ENCODE measurements around the gene ATP5PB.

ATP5PB gene, protein sequence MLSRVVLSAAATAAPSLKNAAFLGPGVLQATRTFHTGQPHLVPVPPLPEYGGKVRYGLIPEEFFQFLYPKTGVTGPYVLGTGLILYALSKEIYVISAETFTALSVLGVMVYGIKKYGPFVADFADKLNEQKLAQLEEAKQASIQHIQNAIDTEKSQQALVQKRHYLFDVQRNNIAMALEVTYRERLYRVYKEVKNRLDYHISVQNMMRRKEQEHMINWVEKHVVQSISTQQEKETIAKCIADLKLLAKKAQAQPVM

DNA sequence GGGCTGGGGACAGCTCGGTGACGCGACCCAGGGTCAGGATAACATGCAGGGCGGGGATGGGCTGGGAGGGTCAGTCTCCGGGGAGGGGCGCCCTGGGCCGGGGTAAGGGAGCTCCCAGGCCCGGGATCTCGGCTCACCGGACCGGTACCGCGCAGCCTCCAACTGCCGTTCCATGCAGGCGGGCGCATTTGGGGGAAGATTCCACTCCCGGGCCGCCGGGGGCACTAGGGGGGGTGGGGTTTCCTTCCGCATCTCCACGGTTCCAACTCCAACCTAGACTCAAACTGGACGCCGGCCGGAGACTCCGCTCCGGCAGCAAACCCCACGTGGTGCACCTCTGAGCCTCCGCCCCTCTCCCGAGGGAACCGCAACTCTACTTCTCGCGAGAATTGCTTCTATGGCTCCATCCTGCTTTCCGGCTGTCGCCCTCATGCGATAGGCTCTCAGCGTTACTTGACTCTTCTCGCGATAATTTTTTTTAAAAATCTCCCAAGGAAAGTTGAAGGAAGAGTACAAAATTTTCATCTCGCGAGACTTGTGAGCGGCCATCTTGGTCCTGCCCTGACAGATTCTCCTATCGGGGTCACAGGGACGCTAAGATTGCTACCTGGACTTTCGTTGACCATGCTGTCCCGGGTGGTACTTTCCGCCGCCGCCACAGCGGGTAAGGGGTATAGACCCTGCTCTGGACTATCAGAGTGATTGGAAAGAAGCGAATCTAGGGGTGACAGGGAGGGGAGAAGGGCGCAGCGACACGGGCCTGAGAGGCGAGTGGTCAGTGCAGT lies at the start of gene ATP5PB, which contains the start of gene WDR77:
Gene ATP5PB (plus strand): TSS at position 547 of the 785 bp plus-strand sequence. CDS start 78 bp downstream, at position 625.
Gene WDR77 (minus strand): TSS at position 339 of the 785 bp plus-strand sequence. CDS start 87 bp downstream, at position 252.
- DNase-seq, result peak; percentile 99

DNA sequence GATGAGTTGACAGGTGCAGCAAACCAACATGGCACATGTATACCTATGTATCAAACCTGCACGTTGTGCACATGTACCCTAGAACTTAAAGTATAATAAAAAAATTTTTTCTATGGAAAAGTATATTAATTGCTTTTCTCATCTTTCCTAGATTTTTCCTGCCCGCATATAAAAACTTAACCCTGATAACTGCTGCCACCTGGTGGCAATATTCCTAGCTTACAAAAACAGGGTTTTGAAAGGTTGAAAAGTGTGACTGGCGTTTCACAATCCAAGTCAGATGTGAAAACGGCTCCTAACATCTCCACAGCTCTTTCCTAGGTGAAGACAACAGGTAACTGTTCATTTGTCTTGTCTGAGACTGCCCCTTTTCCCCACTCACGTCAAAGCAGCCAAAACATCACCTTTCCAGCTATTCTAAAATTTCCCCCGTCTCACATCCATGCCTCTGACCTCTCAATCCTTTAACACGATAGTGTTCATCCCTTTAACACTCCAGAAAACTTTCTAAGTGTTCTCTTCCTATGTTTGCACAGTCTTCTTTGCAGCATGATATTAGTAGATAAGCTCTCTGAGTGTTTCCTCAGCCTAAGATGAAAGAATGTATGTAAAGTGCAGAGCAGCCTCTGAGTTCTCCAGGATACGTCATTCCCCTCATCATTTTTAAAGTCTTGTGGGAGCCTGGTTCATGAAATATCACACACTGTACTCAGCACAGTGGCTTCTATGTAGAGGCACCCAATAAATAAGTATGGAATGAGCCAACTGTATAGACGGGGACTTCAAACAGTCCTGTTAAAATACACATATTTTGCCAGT lies 49.3 kb upstream of the ATP5PB start:
- no peak for DNase-seq

DNA sequence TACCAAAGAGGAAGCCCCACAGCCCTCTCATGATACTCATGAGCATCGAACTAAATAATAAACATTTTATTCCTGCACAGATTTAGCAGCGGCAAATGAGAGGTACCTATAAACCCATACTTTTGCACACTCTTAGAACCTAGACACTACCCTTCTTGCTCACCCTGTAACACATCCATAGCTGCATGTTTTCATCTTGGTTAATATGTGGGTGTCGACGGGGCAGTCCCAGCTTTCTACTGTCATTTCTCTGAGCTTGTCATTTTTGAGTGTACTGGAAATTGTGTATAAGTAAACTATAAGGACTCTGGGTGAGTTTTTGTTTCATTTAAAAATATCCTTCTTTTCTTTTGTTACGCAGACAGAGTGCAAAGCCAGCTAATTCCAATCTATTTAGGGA lies 47.2 kb upstream of the ATP5PB start:
- no peak for DNase-seq

DNA sequence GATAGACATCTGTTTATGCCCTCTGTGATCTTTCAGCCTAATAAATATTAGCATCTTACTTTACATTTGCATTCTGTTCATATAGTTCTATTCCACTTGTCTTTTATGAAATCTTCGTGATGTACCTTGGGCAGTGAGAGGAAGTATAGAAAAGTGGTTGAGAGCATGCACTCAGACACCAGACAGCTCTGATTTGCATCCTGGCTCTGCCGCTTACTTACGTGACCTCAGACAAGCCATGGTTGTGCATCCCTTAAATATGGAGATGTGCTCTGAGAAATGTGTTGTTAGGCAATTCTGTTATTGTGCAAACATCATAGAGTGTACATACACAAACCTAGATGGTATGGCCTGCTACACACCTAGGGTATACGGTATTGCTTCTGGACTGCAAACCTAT lies 44.7 kb upstream of the ATP5PB start:
- DNase-seq, result no peak

DNA sequence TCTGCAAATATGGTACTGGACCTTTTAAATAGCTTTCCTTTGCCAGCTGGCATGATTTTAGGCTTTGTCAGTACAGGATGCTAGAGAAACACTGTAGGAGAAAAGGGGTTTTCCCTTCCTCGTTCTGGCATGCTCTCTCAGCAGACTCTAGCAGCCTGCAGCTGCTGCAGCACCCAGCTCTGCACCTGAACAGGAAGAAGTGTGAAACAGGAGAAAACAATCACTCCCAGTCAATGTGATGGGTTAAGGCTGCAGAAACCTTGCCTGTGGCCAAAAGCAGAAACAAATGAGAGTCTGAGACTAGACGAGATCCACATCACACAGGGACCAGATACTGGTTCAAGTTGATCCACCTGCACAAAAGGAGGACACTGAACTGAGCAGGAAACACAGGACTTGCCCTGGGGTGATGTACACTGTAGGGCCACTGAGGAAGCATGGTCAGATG lies 42.9 kb upstream of the ATP5PB start:
- no peak for DNase-seq

DNA sequence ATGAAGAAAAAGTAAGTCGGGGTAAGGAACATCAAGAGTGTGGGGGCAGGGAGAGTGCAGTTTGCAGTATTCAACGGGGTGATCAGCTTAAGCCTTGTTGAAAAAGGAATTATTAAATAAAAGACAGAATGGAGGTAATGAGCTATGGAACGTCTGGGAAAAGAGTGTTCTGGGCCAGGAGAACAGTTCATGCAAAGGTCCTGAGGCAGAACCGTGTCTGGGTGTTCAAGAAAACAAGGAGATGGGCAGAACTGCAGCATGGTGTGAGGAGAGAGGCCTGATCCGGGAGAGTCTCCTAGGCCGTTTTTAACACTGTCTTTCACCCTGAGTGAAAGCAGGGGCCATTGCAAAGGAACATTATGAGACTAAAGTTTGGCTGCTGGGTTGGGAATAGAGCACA lies 42.0 kb upstream of the ATP5PB start:
- no peak for DNase-seq

DNA sequence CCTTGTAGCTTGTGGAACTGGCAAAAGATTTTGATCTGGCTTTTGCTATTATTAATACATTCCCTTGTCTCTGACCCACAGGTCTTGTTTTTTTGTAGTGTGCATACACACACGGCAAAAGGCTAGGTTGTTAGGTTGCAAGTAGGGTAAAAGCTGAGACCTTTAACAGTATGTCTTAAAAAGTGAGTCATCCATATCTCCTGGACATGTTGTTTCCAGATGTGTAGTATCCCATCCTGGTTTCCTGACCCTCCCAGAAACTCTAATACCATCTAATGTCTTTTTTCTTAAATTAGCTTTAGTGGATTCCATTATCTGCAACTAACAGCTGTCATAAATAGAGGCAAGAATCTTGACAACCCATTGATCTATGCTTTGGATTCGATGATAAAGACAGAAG lies 36.4 kb upstream of the ATP5PB start:
- no peak for DNase-seq

DNA sequence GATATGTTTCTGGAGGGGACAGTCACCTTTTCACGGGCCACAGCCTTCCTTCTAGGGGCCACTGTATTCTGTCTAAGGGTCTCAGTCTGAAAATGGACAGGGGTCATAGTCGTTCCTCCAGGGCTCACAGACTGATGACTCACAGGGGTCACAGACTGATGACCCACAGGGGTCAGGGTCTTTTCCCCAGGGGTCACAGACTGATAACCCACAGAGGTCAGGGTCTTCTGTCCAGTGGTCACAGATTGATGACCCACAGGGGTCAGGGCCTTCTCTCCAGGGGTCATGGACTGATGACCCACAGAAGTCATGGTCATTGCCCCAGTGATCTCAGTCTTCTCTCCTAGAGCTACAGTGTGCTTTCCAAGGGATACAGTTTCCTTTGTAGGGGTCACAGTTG lies 34.5 kb upstream of the ATP5PB start:
- DNase-seq, result no peak

DNA sequence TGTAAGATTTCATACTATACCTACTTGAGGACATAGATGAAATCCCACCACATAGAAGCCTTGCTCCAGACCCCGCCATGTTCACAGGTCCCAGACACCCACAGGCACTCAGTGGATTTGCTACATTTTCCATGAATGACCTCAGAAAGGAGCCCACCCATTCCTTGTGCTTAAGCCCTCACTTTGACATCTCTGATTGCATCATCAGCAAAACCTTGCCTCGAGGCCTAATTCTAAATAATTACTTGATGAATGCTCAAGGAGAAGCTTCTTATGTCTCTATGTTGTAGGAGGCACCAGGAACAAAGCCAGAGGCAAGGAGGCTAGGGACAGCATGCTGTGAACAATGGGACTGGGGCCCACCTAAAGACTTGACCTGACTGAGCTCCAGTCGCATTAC lies 33.8 kb upstream of the ATP5PB start:
- no peak for DNase-seq

DNA sequence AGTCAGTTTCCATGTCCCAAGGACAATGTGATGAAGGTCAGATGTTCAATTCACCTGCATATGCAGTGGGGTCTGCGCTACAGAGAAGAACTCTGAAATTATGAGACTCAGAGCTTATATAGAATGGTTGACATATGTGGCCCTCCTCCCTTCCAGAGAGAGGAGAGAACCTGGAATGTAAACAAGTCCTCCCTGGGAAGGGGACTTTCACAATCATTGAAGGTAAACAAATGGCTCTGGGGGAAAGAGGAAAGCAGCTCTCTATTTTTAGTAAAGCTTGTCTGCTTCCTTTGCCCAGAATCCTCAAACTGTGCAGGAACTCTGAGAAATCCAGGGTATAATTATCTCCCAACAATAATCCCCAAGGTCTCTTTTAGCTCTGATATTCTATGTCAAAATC lies 31.5 kb upstream of the ATP5PB start:
- no peak for DNase-seq

DNA sequence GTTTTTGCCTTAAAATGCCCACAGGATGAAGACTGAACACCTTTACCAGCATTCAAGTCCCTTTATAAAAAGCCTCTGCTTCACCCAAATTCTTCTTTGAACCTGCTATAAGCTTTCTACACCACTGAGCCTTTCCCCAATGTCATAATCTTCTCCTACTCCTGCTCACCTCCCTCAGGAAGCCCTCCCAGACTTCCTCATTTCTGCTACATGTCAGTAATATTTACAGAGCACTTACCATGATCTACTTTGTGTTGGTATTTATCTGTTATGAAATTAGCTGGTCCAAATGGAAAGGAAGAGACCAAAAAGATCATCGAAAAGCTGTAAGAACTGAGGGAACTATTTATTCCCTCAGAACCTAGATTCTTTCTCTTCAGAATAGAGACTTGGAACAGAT lies 30.2 kb upstream of the ATP5PB start:
- no peak for DNase-seq

DNA sequence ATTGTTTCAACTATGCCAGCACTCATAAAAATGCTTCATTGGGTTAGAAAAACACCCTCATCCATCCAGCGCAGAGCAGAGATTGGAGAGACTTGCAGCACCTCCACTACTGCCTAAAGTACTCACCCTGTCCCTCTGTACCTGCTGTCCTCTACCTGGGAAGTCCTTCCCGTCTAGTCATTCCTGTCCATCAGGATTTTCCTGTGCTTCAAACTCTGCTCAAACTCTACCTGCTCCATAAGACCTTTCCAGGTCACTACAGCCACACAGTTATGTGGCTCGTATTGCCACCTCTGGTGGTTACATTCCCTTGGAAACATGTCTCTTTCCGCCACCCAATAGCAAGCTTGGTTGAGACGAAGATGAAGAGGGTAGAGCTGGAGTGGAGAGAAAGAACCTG lies 28.9 kb upstream of the ATP5PB start:
- no peak for DNase-seq

DNA sequence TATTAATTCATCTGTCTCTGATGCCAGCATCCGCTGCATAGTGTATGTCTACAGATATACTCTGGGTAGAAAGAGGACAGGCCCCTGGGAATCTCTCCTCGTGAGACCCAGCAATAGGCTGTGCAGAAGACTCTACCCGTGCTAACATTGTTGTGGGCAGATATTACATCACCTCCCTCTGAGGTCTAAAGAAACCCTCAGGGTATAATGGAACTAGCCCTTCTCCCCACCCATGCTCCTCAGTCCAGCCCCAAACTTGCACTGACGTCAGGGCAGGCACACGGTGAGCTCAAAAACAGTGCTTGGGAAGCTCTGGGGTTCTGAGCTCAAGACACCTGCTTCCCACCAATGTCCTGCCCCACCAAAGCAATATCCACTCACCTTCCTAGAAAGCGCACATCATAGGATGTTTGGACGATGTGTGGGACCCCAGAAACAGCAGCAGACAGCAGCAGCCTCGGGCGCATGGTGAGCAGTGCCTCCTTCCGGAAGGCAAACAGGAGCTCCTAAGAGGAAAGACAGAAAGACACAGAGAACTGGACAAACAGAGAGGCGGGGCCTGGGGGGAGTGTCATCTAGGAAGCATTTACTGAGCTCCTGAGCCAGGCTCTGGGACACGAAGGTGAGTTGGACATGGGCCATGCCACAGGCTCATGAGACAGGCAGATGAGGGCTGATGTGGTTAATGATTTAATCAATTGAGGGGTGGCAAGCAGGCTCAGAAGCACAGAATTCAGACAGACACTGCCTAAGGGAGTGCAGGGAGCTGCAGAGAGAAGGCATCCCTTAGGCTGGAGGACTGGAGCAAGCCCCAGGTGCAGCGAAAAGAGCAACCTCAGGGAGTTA lies 26.5 kb upstream of the ATP5PB start:
- DNase-seq, result no peak

DNA sequence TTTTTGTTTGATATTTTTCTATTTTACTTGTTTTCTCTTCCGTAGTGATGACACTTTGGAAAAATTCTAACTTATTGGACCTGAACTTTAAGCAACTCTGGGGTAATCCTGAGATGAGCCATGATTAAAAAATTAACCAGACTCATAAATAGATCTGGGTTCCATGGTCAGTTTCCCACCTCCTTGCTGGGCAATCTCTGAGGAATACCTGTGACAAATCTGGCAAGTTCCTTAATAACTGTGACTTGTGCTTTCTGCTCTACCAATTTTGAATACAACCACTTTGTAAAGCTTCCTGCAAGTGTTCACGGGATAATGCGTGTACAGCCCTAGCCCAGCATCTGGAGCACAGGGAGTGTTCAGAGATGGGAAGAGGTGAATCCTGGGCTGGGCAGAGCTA lies 25.0 kb upstream of the ATP5PB start:
- DNase-seq, result no peak

DNA sequence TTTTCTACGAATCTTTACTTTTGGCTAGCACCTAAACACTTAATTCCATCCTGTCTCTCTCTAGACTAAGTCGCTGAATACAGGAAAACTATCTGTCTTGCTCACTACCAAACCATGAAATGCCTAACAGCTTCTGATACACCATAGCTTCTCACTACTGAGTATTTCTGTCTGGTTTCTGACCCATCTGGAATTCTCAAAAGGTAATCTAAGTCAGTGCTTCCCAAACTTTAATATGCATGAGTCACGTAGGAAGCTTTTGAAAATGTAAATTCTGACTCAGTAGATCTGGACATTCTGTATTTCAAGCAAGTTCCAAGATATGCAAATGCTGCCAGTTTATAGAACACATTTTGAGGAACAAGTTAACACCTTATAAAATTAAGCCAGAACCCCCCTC lies 12.5 kb upstream of the ATP5PB start:
- DNase-seq, result no peak

DNA sequence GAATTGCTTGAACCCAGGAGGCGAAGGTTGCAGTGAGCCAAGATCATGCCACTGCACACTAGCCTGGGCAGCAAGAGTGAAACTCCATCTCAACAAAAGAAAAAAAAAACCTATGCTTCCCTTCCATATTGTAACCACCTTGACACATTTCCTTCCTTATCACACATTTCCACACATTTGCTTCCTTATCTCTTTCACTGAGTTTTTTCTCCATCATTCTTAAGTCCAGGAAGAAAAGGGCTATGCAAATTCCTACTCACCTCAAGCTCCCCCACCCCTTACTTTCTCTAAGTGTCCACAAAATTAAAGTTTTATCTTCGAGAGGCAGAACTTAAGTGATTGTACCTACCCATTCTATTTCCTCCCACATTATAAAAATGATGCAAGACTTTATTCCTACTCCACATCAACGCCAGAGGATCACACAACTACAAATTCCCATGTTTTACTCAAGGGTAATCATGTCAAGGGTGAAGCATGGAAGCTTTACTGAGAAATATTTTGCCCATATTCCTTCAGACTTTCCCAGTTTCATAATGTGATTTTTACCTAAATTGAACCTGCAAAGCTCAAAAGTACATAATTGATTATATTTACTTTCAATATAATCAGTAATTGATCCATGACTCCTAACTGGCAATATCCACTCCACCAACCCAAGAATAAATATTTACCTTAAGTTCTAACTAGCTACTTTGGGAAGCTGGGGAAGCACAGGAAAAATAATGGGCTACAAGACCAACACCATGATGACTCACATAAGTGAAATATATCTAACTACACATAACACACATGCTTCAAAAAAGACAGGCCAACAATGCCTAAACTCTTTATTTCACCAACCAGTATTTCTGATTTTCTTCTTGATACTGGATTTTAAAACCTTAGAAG lies 9.6 kb upstream of the ATP5PB start:
- no peak for DNase-seq

DNA sequence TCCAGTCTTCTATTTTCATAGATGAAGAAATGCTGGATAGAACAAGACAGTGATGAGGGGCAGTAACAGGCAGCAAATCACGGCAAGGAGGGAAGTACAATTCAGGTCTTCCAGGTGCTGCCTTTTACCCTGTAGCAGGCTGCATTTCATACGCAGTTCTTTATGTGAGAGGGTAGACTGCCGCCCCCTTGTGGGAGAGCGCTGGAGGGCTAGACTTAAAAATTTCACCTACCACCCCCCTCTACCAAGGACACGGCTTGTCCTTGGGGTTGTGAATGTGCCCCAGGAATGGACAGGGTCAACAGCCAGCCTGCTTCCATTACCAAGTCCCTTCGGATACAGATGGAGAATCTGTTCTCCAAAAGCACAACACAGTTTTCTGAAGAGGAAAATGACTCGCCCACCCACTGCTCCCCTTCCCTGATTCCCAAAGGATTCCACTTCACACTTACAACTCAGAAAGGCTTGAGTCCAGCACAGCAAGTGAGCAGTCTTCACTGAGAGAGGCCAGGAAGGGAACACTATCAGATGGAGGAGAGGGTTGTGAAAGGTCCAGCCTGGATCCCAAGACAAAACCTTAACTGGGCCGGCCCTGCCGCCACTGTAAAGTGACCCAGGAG lies 7.6 kb upstream of the ATP5PB start:
- no peak for DNase-seq

DNA sequence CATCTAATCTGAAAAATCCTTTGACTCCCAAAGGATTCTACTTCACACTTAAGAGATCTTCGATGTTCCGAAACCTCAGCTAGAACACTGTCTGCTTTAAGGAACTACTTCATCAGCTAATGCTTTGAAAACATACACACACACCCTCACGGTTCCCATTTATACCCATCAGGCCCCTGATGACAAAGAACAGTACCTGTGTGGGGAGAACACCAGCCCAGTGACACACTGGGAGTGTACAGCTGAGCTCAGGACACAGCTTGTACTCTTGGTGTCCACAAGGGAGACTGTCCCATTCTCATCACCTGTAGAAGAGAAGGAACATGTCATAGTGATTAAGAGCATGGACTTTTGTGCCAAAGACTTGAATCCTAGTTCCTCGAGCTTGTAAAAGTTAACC lies 6.8 kb upstream of the ATP5PB start:
- no peak for DNase-seq

DNA sequence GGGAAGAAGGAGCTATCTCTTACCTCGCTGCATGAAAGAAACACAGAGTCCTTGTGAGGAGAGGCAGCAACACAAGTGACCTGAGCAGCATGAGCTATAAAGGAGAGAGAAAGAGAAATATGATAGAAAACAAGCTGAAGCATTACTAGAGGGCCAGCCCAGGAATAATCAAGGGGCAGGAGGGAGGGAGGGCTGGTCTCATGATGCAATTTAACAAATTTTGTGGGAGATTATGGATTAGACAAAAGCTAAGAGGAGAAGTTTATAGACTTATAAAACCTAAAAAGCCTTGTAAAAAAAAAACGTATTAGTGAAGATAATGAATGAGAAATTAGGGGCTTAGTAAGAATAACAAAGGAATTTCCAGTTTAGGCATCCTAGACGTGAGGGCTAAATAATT lies 5.2 kb upstream of the ATP5PB start:
- no peak for DNase-seq

DNA sequence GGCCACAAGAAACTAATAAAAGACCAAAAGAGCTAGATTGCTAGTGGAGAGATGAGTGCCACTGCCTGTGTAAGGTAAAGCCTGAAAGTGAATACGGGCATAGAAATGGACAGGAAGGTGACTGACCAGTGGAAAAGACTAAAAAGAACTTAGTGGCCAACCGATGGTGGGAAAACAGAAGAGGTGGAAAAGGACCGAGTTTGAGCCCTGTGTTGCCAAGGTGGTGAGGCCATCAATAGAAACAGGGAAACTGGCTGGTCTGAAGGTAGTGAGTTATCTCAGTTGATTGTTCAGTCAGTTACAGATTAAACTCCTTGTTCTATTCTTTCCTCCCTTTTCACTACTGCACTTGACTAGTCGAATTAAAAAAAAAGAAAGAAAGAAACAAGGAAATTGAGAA lies 2.7 kb upstream of the ATP5PB start:
- no peak for DNase-seq

All from NCI-H2107 (cell line).